Aorta (tissue), 5 donors: ENCODE results near the gene NAA80. TPM values are rescaled to one million over a fixed set of nuclear protein-coding genes. Genes with fewer than 3 reads are reported as not detected.

Experiments used
- ATAC-seq: fragments of 200-7000 bp; cut with Tn5 transposase; one replicate; pipeline ENCODE4 v1.9.1; 2022; ENCODE audit warnings: moderate library complexity; ENCODE audit not compliant: low FRiP score
- DNase-seq, 2 donors: peaks; one replicate each; pipeline ENCODE4 v3.0.0-alpha.2; 2020
- H3K27ac ChIP-seq, 2 donors: one replicate each; pipeline ENCODE4 v1.5.1; 2013; ENCODE audit warnings: low read length in 2 of 2, mild to moderate bottlenecking in 2 of 2, moderate library complexity in 2 of 2, control low read depth in 1 of 2, inconsistent platforms in 1 of 2, low read depth in 1 of 2
- H3K27me3 ChIP-seq, 2 donors: one replicate each; pipeline ENCODE4 v1.6.1; 2013; ENCODE audit warnings: control low read depth in 1 of 2, low read length in 1 of 2, mild to moderate bottlenecking in 1 of 2, moderate library complexity in 1 of 2; ENCODE audit not compliant: insufficient read depth in 2 of 2, control insufficient read depth in 1 of 2
- H3K36me3 ChIP-seq, 2 donors: one replicate each; pipeline ENCODE4 v1.6.1; 2013; ENCODE audit warnings: control low read depth in 1 of 2, low read length in 1 of 2, mild to moderate bottlenecking in 1 of 2; ENCODE audit not compliant: insufficient read depth in 2 of 2, control insufficient read depth in 1 of 2
- H3K4me1 ChIP-seq, 2 donors: one replicate each; pipeline ENCODE4 v1.6.1; 2013; ENCODE audit warnings: low read length in 2 of 2, control low read depth in 1 of 2, mild to moderate bottlenecking in 1 of 2, moderate library complexity in 1 of 2; ENCODE audit not compliant: insufficient read depth in 2 of 2, control insufficient read depth in 1 of 2
- H3K4me3 ChIP-seq, 2 donors: one replicate each; pipeline ENCODE4 v1.5.1; 2013; ENCODE audit warnings: low read length in 2 of 2, control low read depth in 1 of 2, mild to moderate bottlenecking in 1 of 2
- H3K9me3 ChIP-seq: one replicate; pipeline ENCODE4 v1.6.1; 2013; ENCODE audit warnings: mild to moderate bottlenecking, low read length; ENCODE audit not compliant: control insufficient read depth
- WGBS, 2 donors: extraction: QIAGEN DNeasy Blood & Tissue Kit; methylation state at CpG; one replicate each; pipeline ENCODE4 v1.1.7; 2013; 5-methylcytosine and 5-hydroxymethylcytosine counted together
- intact Hi-C, 2 donors: fragments of 100-400 bp; cut with DNase I; formaldehyde crosslinking; loops; one replicate each; pipeline versions ENCODE4 v1.14.2 to v1.15.0; 2022
- polyA plus RNA-seq, 2 donors: library from polyadenylated mRNA; stranded (reverse); fragments of 200-250 nt; gene quantifications; one replicate each; pipeline ENCODE4 v1.2.3, GENCODE V29; 2013
- total RNA-seq, 2 donors: library from RNA; stranded (reverse); fragmentation: NEBNext Ultra II Directional; extraction: Animal tissue kit (Norgen Biotek cat#: 25700); gene quantifications; one replicate each; pipeline ENCODE4 v1.2.1, GENCODE V29; 2021
- donor health status: healthy with polysubstance abuse.
- donor health status: Bipolar disorder and iron deficiency.
- donor health status: DM: no; HTN: no; CAD: no.
- donor health status: DM: no; HTN: no; CAD: no.
- donor health status: DM: yes; HTN: yes; CAD: no.

NAA80 gene
- total and polyA plus RNA-seq, 4 donors = 2.8 to 16.9 (median 11.8) TPM

DNA sequence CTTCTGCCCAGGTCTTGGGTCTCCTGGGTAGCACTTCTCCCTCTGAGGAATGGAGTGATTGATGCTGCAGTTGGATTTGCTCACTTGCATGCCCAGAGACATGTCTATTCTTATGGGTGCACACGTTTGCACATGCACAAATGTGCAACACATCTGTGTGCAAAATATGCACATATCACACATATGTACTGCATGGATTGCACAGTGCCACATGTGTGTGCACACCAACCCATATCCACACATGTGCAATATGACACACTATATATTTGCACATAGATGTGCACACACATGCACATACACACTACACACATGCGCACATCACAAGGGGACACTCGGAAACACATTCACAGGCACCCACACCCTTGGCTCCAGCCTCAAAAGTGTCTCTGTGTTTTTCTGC is 30.9 kb downstream of the NAA80 start:
- Histone ChIP-seq H3K9me3 (no peaks in the 10 kb centered on the region), H3K36me3 (no peaks in the 10 kb centered on the region), H3K27me3 (no peaks in the 10 kb centered on the region), H3K4me1 (no peaks in the 10 kb centered on the region), H3K27ac (peak overlapping the region in 1 of 2 donors; percentile 87), H3K4me3 (no peak overlapping the region)
- ATAC-seq (no peak), DNase-seq (no peak)
- intact Hi-C loops = loop anchor here in 1 of 2 donors (2.0 kb wide), 1 partner anchor 31 kb away; the partner anchor contains the start of gene GNAI2
- WGBS, 2 donors = 9 to 13% methylated on average over 3 of the region's 3 CpGs

DNA sequence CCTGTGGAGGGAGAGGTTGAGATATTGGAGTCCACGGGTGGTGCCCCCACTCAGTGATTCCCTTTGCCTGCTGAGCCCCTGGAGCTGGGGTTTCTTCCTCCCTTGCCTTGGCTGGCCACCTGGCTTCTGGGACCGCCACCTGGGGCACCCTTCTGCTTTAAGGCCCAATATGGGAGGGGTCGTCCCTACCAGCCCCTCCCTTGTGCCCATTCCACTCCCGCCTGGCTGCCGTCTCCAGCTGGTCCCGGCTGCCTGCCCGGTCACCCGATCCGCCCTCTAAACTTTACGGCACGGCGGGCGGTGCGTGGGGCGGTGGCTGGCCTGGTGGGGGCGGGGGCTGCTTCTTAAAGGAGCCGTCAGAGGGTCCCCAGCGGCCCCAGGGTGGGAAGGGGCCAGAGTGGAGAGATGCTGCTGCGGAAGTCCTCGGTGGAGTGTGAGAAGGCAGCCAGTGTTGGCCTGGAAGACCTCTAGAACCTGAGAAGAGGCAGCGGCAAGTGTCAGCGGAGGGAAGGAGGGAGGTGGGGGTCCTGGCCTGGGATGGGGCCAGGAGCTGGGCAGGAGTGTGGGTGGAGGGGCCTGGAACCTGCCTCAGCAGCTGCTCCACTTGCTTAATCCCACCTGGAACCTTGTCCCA is 31.8 kb downstream of the NAA80 start:
- Histone ChIP-seq H3K4me3 (peak overlapping the region; percentile 33 to 49), H3K27ac (peak overlapping the region; percentile 38 to 87), H3K36me3 (no peaks in the 10 kb centered on the region), H3K9me3 (no peaks in the 10 kb centered on the region), H3K4me1 (no peaks in the 10 kb centered on the region), H3K27me3 (no peaks in the 10 kb centered on the region)
- DNase-seq = peak; percentile 75 to 91
- WGBS, 2 donors = 3% methylated on average over 22 of the region's 22 CpGs
- ATAC-seq = peak; percentile 51
- intact Hi-C loops = no loop called here

- no peaks in the 10 kb centered on the region for H3K36me3 ChIP-seq
- no peaks in the 10 kb centered on the region for H3K27me3 ChIP-seq
- WGBS, 2 donors = 33 to 39% methylated on average over 7 of the region's 7 CpGs
- intact Hi-C loops = no loop called here
- DNase-seq (peak in 1 of 2 donors; percentile 53), ATAC-seq (no peak)
- no peaks in the 10 kb centered on the region for H3K4me1 ChIP-seq
- no peaks in the 10 kb centered on the region for H3K9me3 ChIP-seq
- H3K27ac ChIP-seq = peak overlapping the region; percentile 38 to 87
- peak overlapping the region; percentile 33 to 49 for H3K4me3 ChIP-seq
Measured at GRCh38 chr3:50266836-50267235, 32.4 kb downstream of the NAA80 start.

- Histone ChIP-seq H3K4me1 (no peaks in the 10 kb centered on the region), H3K27ac (peak overlapping the region; percentile 79 to 87), H3K4me3 (no peak overlapping the region), H3K27me3 (no peaks in the 10 kb centered on the region), H3K36me3 (no peaks in the 10 kb centered on the region), H3K9me3 (no peaks in the 10 kb centered on the region)
- 67 to 71% methylated on average over 6 of the region's 6 CpGs for WGBS, 2 donors
- intact Hi-C loops = no loop called here
- ATAC-seq (no peak), DNase-seq (peak in 1 of 2 donors; percentile 49)
Measured at GRCh38 chr3:50266017-50266416, 33.2 kb downstream of the NAA80 start.

DNA sequence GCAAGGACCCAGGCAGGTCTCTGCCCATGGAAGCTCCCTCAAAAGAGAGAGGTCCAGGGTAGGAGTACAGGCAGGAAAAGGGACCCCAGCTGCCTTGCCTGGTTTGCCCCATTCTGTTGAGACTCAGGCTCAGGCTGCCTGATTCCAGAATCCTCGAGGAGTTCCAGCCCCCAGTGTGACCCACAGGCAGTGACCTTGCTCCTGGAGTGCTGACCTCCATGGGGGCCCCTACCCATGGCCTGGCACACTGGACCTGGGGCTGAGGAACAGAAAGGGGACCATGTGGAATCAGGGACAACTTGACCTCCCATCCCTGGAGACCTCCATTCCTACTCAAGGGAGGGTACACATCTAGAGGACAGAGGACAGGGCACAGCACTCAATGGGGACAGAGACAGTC is 33.6 kb downstream of the NAA80 start:
- intact Hi-C loops = no loop called here
- ATAC-seq (no peak), DNase-seq (no peak)
- Histone ChIP-seq H3K4me3 (no peak overlapping the region), H3K27ac (peak overlapping the region; percentile 79 to 87), H3K4me1 (no peaks in the 10 kb centered on the region), H3K27me3 (no peaks in the 10 kb centered on the region), H3K9me3 (no peaks in the 10 kb centered on the region), H3K36me3 (no peaks in the 10 kb centered on the region)
- WGBS, 2 donors = 31 to 58% methylated on average over 1 of the region's 1 CpG

- Histone ChIP-seq H3K27ac (peak overlapping the region; percentile 79 to 87), H3K27me3 (no peaks in the 10 kb centered on the region), H3K36me3 (no peaks in the 10 kb centered on the region), H3K9me3 (no peaks in the 10 kb centered on the region), H3K4me1 (no peaks in the 10 kb centered on the region), H3K4me3 (no peak overlapping the region)
- 36 to 48% methylated on average over 7 of the region's 7 CpGs for WGBS, 2 donors
- DNase-seq = peak in 1 of 2 donors; percentile 59
- intact Hi-C loops = no loop called here
- ATAC-seq = no peak
Measured at GRCh38 chr3:50264964-50265485, 34.2 kb downstream of the NAA80 start.

DNA sequence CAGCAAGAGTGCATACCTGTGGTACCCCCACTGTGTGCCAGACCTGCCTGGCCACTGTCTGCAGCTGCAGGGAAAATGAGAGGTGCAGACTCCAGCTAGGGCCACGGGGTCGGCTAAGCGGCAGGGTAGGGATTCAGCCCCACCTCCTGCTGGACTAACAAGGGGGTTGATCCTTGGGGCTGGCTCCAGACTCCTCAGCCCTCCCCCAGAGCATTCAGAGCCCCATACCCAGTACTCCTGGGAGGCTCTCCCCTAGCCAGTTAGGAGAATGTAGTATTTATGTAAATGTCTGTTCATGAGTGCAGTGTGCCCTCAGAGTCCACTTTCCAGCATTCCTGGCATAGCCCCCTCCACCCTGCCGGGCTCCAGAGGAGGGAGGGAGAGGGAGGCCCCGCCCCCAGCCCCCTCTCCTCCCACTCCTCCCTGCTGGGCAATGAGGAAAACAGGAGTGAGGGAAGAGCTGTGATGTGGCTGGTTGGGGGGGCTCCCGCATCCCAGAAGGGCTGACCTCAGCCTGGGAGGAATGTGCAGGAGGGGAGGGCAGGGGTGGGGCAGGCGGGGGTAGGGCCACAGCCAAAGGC is 34.7 kb downstream of the NAA80 start:
- Histone ChIP-seq H3K4me3 (no peak overlapping the region), H3K4me1 (no peaks in the 10 kb centered on the region), H3K36me3 (no peaks in the 10 kb centered on the region), H3K27ac (peak overlapping the region in 1 of 2 donors; percentile 94), H3K9me3 (no peaks in the 10 kb centered on the region), H3K27me3 (no peaks in the 10 kb centered on the region)
- WGBS, 2 donors = 2 to 5% methylated on average over 6 to 7 of the region's 7 CpGs
- intact Hi-C loops = no loop called here
- DNase-seq = peak; percentile 92 to 94
- ATAC-seq = peak; percentile 72

GRCh38 chr3:50263478-50264382 is 35.5 kb downstream of the NAA80 start:
- intact Hi-C loops = no loop called here
- 38 to 40% methylated on average over 6 of the region's 6 CpGs for WGBS, 2 donors

More at GRCh38 chr3:50263478-50264382, 35.5 kb downstream of the NAA80 start:
- Histone ChIP-seq H3K4me3 (no peak overlapping the region), H3K4me1 (no peaks in the 10 kb centered on the region), H3K27ac (peak overlapping the region; percentile 1 to 94), H3K27me3 (no peaks in the 10 kb centered on the region), H3K36me3 (no peaks in the 10 kb centered on the region), H3K9me3 (no peaks in the 10 kb centered on the region)
- ATAC-seq (no peak), DNase-seq (peak in 1 of 2 donors; percentile 61)
